ENCODE measurements around the gene SIRT4. TPM values are rescaled to one million over a fixed set of nuclear protein-coding genes. Genes with fewer than 3 reads are reported as not detected.

Gene SIRT4
- total and polyA plus RNA-seq, 2 of the 13 experiments (the other 11 are each of a cell fraction or from before 2014, with no cell fraction given): 3.4 to 5.8 TPM

DNA sequence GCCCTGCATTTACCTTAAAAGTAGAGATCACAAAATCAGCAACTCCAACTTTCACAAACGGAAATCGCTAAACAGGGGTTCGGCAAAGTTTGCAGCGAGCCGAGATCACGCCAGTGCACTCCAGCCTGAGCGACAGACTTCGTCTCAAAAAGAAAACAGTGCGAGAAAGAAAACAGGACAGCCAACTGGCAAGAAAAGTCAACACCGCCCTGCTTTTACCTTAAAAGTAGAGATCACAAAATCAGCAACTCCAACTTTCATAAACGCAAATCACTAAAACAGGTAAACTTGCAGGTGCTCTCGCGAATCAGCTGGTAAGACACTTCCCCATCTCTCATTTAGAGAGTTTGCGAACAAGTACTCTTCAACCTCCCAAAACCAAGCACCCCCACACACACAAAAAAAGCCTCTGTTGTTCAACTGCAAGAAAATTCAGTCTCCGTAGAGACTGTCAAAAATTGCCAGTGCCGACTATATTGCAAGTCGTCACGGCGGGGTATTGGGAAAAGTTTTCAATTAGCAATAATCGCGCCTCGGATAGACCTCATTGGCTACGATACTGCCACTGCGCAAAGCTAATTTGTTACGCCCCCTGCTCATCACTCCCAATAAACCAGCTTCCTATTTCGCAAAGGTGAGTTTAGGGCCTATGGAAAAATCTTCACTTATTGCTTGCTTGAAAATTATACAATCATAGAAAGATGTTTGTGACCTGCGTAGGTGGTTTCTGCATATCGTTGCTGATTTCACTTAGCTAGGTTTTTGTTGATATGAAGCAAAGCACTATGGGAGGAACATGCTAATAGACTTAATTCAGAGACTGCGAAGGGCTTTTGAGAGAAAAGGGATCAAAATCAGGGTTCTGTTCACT, 9.2 kb upstream of the SIRT4 start, which contains the start of gene RNU4-1 (continued):
- TF ChIP-seq, protein P1, sequence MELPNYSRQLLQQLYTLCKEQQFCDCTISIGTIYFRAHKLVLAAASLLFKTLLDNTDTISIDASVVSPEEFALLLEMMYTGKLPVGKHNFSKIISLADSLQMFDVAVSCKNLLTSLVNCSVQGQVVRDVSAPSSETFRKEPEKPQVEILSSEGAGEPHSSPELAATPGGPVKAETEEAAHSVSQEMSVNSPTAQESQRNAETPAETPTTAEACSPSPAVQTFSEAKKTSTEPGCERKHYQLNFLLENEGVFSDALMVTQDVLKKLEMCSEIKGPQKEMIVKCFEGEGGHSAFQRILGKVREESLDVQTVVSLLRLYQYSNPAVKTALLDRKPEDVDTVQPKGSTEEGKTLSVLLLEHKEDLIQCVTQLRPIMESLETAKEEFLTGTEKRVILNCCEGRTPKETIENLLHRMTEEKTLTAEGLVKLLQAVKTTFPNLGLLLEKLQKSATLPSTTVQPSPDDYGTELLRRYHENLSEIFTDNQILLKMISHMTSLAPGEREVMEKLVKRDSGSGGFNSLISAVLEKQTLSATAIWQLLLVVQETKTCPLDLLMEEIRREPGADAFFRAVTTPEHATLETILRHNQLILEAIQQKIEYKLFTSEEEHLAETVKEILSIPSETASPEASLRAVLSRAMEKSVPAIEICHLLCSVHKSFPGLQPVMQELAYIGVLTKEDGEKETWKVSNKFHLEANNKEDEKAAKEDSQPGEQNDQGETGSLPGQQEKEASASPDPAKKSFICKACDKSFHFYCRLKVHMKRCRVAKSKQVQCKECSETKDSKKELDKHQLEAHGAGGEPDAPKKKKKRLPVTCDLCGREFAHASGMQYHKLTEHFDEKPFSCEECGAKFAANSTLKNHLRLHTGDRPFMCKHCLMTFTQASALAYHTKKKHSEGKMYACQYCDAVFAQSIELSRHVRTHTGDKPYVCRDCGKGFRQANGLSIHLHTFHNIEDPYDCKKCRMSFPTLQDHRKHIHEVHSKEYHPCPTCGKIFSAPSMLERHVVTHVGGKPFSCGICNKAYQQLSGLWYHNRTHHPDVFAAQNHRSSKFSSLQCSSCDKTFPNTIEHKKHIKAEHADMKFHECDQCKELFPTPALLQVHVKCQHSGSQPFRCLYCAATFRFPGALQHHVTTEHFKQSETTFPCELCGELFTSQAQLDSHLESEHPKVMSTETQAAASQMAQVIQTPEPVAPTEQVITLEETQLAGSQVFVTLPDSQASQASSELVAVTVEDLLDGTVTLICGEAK (IDR thresholded peaks at IDR 0.05): no peak
- TF ChIP-seq, protein P1 (CRISPR knock-in tag; IDR thresholded peaks at IDR 0.05): no peak; the same call in 1 of the 2 replicates
- peak; percentile 81; the same call in 1 of the 2 replicates for TF ChIP-seq SATB2 (CRISPR knock-in tag; IDR thresholded peaks at IDR 0.05)
- TF ChIP-seq, protein P2, sequence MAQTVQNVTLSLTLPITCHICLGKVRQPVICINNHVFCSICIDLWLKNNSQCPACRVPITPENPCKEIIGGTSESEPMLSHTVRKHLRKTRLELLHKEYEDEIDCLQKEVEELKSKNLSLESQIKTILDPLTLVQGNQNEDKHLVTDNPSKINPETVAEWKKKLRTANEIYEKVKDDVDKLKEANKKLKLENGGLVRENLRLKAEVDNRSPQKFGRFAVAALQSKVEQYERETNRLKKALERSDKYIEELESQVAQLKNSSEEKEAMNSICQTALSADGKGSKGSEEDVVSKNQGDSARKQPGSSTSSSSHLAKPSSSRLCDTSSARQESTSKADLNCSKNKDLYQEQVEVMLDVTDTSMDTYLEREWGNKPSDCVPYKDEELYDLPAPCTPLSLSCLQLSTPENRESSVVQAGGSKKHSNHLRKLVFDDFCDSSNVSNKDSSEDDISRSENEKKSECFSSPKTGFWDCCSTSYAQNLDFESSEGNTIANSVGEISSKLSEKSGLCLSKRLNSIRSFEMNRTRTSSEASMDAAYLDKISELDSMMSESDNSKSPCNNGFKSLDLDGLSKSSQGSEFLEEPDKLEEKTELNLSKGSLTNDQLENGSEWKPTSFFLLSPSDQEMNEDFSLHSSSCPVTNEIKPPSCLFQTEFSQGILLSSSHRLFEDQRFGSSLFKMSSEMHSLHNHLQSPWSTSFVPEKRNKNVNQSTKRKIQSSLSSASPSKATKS (CRISPR knock-in tag; IDR thresholded peaks at IDR 0.05): no peak
- TF ChIP-seq, protein P3, sequence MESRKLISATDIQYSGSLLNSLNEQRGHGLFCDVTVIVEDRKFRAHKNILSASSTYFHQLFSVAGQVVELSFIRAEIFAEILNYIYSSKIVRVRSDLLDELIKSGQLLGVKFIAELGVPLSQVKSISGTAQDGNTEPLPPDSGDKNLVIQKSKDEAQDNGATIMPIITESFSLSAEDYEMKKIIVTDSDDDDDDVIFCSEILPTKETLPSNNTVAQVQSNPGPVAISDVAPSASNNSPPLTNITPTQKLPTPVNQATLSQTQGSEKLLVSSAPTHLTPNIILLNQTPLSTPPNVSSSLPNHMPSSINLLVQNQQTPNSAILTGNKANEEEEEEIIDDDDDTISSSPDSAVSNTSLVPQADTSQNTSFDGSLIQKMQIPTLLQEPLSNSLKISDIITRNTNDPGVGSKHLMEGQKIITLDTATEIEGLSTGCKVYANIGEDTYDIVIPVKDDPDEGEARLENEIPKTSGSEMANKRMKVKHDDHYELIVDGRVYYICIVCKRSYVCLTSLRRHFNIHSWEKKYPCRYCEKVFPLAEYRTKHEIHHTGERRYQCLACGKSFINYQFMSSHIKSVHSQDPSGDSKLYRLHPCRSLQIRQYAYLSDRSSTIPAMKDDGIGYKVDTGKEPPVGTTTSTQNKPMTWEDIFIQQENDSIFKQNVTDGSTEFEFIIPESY (CRISPR knock-in tag; IDR thresholded peaks at IDR 0.05): no peak
- 0 out of 3 replicates have a peak, but pooled peaks have one; percentile 29 for TF ChIP-seq MXI1 (IDR thresholded peaks at IDR 0.05; ENCODE audit: borderline replicate concordance, low read depth, low read length)
- TF ChIP-seq, protein P4, sequence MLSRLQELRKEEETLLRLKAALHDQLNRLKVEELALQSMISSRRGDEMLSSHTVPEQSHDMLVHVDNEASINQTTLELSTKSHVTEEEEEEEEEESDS (CRISPR knock-in tag; IDR thresholded peaks at IDR 0.05; ENCODE audit: borderline replicate concordance): peak; percentile 100
- TF ChIP-seq ISL2 (CRISPR knock-in tag; IDR thresholded peaks at IDR 0.05): peak; percentile 87
- TF ChIP-seq, protein P5, sequence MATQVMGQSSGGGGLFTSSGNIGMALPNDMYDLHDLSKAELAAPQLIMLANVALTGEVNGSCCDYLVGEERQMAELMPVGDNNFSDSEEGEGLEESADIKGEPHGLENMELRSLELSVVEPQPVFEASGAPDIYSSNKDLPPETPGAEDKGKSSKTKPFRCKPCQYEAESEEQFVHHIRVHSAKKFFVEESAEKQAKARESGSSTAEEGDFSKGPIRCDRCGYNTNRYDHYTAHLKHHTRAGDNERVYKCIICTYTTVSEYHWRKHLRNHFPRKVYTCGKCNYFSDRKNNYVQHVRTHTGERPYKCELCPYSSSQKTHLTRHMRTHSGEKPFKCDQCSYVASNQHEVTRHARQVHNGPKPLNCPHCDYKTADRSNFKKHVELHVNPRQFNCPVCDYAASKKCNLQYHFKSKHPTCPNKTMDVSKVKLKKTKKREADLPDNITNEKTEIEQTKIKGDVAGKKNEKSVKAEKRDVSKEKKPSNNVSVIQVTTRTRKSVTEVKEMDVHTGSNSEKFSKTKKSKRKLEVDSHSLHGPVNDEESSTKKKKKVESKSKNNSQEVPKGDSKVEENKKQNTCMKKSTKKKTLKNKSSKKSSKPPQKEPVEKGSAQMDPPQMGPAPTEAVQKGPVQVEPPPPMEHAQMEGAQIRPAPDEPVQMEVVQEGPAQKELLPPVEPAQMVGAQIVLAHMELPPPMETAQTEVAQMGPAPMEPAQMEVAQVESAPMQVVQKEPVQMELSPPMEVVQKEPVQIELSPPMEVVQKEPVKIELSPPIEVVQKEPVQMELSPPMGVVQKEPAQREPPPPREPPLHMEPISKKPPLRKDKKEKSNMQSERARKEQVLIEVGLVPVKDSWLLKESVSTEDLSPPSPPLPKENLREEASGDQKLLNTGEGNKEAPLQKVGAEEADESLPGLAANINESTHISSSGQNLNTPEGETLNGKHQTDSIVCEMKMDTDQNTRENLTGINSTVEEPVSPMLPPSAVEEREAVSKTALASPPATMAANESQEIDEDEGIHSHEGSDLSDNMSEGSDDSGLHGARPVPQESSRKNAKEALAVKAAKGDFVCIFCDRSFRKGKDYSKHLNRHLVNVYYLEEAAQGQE (IDR thresholded peaks at IDR 0.05; ENCODE audit: borderline replicate concordance in 1 of 2, low read depth in 1 of 2, low read length in 2 of 2): no peak; a peak in 1 of 4 replicates
- no peak for TF ChIP-seq ZMYM3 (CRISPR knock-in tag; IDR thresholded peaks at IDR 0.05)

Measured in HepG2 (cell line).